HepG2 (cell line): ENCODE measurements around the gene TIMP3. TPM values are rescaled to one million over a fixed set of nuclear protein-coding genes. Genes with fewer than 3 reads are reported as not detected.

ENCODE experiments used
- ATF4 ChIP-seq, 2 experiments: fragments of 450-650 bp in 1 of 2; sonication (generic) in 1 of 2; formaldehyde crosslinking; IDR thresholded peaks; 2 replicates each; pipeline versions ENCODE4 v1.5.0 to v1.8.0; 2020 to 2022; ENCODE audit warnings: mild to moderate bottlenecking in 1 of 2, missing genetic modification reagents in 1 of 2
- ATF7-NPFF ChIP-seq: sonication (generic); formaldehyde crosslinking; IDR thresholded peaks from 2 replicates; pipeline ENCODE4 v1.8.1; 2023; ENCODE audit warnings: mild to moderate bottlenecking, low read depth, missing genetic modification reagents, moderate library complexity
- CBX1 ChIP-seq: IDR thresholded peaks from one replicate; pipeline ENCODE4 v1.6.1; 2016; ENCODE audit warnings: antibody characterized with exemption, low read depth
- CEBPG ChIP-seq: IDR thresholded peaks from 2 replicates; pipeline ENCODE4 v1.6.1; 2016
- FOSL2 ChIP-seq: sonication (generic); formaldehyde crosslinking; IDR thresholded peaks from 2 replicates; pipeline ENCODE4 v1.4.0; 2020; ENCODE audit warnings: missing genetic modification reagents
- FOXA3 ChIP-seq: IDR thresholded peaks from 2 replicates; pipeline ENCODE4 v1.6.1; 2016; ENCODE audit warnings: missing genetic modification reagents, missing compliant biosample characterization
- FOXK2 ChIP-seq: fragments of 450-650 bp; IDR thresholded peaks from 2 replicates; pipeline ENCODE4 v1.6.1; 2016
- HHEX ChIP-seq: IDR thresholded peaks from 2 replicates; pipeline ENCODE4 v1.6.1; 2016; ENCODE audit warnings: control low read depth
- KLF11 ChIP-seq: IDR thresholded peaks from 2 replicates; pipeline ENCODE4 v1.6.1; 2016; ENCODE audit warnings: missing compliant biosample characterization
- MTA3 ChIP-seq: sonication (generic); formaldehyde crosslinking; IDR thresholded peaks from 2 replicates; pipeline ENCODE4 v1.4.0; 2020; ENCODE audit warnings: missing genetic modification reagents
- PCBP2 ChIP-seq: fragments of 200-400 bp; formaldehyde crosslinking; optimal IDR thresholded peaks from 2 replicates; pipeline ENCODE3; 2018; ENCODE audit warnings: low read length, low read depth; ENCODE audit not compliant: poor library complexity, severe bottlenecking
- SP1 ChIP-seq, 2 experiments: fragments of 450-650 bp in 1 of 2; sonication (generic) in 1 of 2; formaldehyde crosslinking in 1 of 2; IDR thresholded peaks; 2 replicates each; pipeline versions ENCODE4 v1.4.0 to v1.6.1; 2016 to 2020; ENCODE audit warnings: missing genetic modification reagents in 1 of 2
- ZNF276 ChIP-seq: sonication (generic); formaldehyde crosslinking; IDR thresholded peaks from 2 replicates; pipeline ENCODE4 v1.4.0; 2020; ENCODE audit warnings: mild to moderate bottlenecking, low read depth, missing genetic modification reagents
- ZNF335 ChIP-seq: sonication (generic); formaldehyde crosslinking; IDR thresholded peaks from 2 replicates; pipeline ENCODE4 v1.4.0; 2020; ENCODE audit warnings: missing genetic modification reagents
- ZNF496 ChIP-seq: sonication (generic); formaldehyde crosslinking; IDR thresholded peaks from 2 replicates; pipeline ENCODE4 v1.8.1; 2023; ENCODE audit warnings: mild to moderate bottlenecking, moderate library complexity, missing genetic modification reagents; ENCODE audit not compliant: insufficient replicate concordance
- ZNF609 ChIP-seq: sonication (generic); formaldehyde crosslinking; IDR thresholded peaks from 2 replicates; pipeline ENCODE4 v1.4.0; 2020; ENCODE audit warnings: mild to moderate bottlenecking, missing genetic modification reagents, borderline replicate concordance
- polyA plus RNA-seq, 8 experiments: library from polyadenylated mRNA; depleted of rRNA in 3 of 8; stranded (reverse) in 7 of 8; unstranded in 1 of 8; fragments of >200 nt; fragmentation: Illumina TruSeq in 4 of 8; extraction: Trizol in 4 of 8; gene quantifications; 2 replicates each; pipeline versions ENCODE4 v1.2.1 to v1.2.3, GENCODE V29; 2011 to 2016; ENCODE audit warnings: low read depth in 4 of 8, missing spikeins in 1 of 8, mixed read lengths in 1 of 8; ENCODE audit not compliant: insufficient read depth in 1 of 8
- total RNA-seq, 5 experiments: library from RNA; depleted of rRNA; stranded (reverse); fragments of >200 nt; fragmentation: Illumina TruSeq; extraction: Trizol; gene quantifications; 2 replicates each; pipeline ENCODE4 v1.2.3, GENCODE V29; 2016; ENCODE audit warnings: low read depth in 1 of 5
- TF ChIP-seq, protein P1 (sequence below): IDR thresholded peaks from 2 replicates; pipeline ENCODE4 v1.6.1; 2016; ENCODE audit warnings: control low read depth
- TF ChIP-seq, protein P2 (sequence below): IDR thresholded peaks from 2 replicates; pipeline ENCODE4 v1.4.0; 2020; ENCODE audit warnings: mild to moderate bottlenecking, missing genetic modification reagents

TIMP3 gene
- total and polyA plus RNA-seq, 2 of the 13 experiments (the other 11 are each of a cell fraction or from before 2014, with no cell fraction given): 57.3 to 86.6 TPM

DNA sequence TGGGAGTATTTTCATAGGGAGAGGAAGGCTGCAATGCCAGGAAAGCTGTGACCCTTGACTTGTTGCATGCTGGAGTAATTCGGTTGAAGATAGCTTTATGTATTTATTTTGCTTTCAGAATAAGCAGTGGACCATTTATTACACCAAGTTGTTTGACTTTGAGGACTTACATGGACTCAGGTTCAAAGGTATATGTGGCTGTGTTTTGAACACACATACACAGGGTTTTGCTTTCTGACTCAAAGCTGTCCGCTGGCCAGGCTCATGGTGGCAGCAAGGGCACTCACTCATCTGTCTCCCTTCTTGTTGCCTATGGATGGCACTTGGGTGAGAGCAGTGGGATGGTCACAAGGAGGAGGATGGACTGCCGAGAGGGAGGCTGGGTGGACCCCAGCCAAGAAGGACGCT lies 6.5 kb downstream of the TIMP3 start (continued):
- TF ChIP-seq PCBP2: no peak
- TF ChIP-seq ZNF496 (CRISPR knock-in tag): no peak
- peak; percentile 24; the same call in 1 of the 2 replicates for TF ChIP-seq FOSL2 (CRISPR knock-in tag)
- peak; percentile 70; the same call in 1 of the 2 replicates for TF ChIP-seq ZNF609
- TF ChIP-seq, protein P1, sequence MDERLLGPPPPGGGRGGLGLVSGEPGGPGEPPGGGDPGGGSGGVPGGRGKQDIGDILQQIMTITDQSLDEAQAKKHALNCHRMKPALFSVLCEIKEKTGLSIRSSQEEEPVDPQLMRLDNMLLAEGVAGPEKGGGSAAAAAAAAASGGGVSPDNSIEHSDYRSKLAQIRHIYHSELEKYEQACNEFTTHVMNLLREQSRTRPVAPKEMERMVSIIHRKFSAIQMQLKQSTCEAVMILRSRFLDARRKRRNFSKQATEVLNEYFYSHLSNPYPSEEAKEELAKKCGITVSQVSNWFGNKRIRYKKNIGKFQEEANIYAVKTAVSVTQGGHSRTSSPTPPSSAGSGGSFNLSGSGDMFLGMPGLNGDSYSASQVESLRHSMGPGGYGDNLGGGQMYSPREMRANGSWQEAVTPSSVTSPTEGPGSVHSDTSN: no peak
- TF ChIP-seq SP1 (IDR thresholded peaks at IDR 0.05): no peak
- TF ChIP-seq SP1 (CRISPR knock-in tag; IDR thresholded peaks at IDR 0.05): no peak
- peak; percentile 71 for TF ChIP-seq FOXA3
- no peak for TF ChIP-seq ATF7-NPFF
- peak; percentile 52; the same call in 1 of the 2 replicates for TF ChIP-seq HHEX (CRISPR knock-in tag)
- no peak for TF ChIP-seq ATF4 (CRISPR knock-in tag; IDR thresholded peaks at IDR 0.05)
- peak; percentile 44 for TF ChIP-seq CEBPG (CRISPR knock-in tag)
- no peak for TF ChIP-seq CBX1
- no peak for TF ChIP-seq ZNF276 (CRISPR knock-in tag)
- TF ChIP-seq FOXK2: 0 out of 2 replicates have a peak, but pooled peaks have one; percentile 29
- TF ChIP-seq KLF11: no peak
- TF ChIP-seq, protein P2, sequence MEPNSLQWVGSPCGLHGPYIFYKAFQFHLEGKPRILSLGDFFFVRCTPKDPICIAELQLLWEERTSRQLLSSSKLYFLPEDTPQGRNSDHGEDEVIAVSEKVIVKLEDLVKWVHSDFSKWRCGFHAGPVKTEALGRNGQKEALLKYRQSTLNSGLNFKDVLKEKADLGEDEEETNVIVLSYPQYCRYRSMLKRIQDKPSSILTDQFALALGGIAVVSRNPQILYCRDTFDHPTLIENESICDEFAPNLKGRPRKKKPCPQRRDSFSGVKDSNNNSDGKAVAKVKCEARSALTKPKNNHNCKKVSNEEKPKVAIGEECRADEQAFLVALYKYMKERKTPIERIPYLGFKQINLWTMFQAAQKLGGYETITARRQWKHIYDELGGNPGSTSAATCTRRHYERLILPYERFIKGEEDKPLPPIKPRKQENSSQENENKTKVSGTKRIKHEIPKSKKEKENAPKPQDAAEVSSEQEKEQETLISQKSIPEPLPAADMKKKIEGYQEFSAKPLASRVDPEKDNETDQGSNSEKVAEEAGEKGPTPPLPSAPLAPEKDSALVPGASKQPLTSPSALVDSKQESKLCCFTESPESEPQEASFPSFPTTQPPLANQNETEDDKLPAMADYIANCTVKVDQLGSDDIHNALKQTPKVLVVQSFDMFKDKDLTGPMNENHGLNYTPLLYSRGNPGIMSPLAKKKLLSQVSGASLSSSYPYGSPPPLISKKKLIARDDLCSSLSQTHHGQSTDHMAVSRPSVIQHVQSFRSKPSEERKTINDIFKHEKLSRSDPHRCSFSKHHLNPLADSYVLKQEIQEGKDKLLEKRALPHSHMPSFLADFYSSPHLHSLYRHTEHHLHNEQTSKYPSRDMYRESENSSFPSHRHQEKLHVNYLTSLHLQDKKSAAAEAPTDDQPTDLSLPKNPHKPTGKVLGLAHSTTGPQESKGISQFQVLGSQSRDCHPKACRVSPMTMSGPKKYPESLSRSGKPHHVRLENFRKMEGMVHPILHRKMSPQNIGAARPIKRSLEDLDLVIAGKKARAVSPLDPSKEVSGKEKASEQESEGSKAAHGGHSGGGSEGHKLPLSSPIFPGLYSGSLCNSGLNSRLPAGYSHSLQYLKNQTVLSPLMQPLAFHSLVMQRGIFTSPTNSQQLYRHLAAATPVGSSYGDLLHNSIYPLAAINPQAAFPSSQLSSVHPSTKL (CRISPR knock-in tag): peak; percentile 82
- no peak for TF ChIP-seq MTA3 (CRISPR knock-in tag)
- TF ChIP-seq ZNF335 (CRISPR knock-in tag): no peak
